Measurements from ENCODE around the gene HMBS. TPM values are rescaled to one million over a fixed set of nuclear protein-coding genes. Genes with fewer than 3 reads are reported as not detected.

HMBS gene
- total and polyA plus RNA-seq, 2 of the 8 experiments (the other 6 are each of a cell fraction or from before 2014, with no cell fraction given), result 69.3 to 109 TPM

DNA sequence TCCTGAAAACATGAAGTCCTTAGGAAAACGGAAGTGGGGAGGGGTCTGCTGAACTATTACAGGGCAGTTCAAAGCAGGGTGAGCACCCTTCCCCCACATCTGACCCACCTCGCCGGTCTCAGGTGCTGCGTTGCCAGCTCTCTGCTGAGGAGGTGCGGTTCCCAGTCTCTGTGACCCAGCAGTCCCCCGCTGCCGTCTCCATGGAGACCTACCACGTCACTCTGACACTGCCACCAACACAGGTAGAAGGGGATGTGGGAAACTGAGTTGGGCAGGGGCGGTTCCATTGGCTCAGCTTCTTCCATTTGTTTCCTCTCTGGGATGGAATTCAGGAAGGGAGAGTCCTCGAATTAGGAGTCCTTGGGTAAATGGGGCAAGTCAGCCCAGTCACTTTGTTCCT lies 25.8 kb downstream of the HMBS start (continued):
- TF ChIP-seq, protein P1, sequence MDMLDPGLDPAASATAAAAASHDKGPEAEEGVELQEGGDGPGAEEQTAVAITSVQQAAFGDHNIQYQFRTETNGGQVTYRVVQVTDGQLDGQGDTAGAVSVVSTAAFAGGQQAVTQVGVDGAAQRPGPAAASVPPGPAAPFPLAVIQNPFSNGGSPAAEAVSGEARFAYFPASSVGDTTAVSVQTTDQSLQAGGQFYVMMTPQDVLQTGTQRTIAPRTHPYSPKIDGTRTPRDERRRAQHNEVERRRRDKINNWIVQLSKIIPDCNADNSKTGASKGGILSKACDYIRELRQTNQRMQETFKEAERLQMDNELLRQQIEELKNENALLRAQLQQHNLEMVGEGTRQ (IDR thresholded peaks at IDR 0.05; ENCODE audit: low read length), result no peak
- no peak for TF ChIP-seq TAF7 (optimal IDR thresholded peaks at IDR 0.05; ENCODE audit: borderline replicate concordance, low read depth, low read length)
- TF ChIP-seq EP300 (IDR thresholded peaks at IDR 0.05; ENCODE audit: borderline replicate concordance in 1 of 2, low read depth in 2 of 2, low read length in 2 of 2), result no peak
